H1 (cell line): ENCODE measurements around the gene ASCL5. TPM values are rescaled to one million over a fixed set of nuclear protein-coding genes. Genes with fewer than 3 reads are reported as not detected.

Experiments
- CTCF ChIA-PET: fragments of 300-600 bp; sonication (Branson Sonifier 250); formaldehyde crosslinking; loops from one replicate; lab custom pipeline; 2021; ENCODE audit not compliant: partially characterized antibody; lab: Charles Lee
- POLR2A ChIA-PET: fragments of 300-600 bp; sonication (Branson Sonifier 250); formaldehyde crosslinking; loops from one replicate; lab custom pipeline; 2021; ENCODE audit warnings: inconsistent platforms; ENCODE audit not compliant: partially characterized antibody; lab: Charles Lee
- DNase-seq, 2 experiments: peaks; one replicate each; pipeline versions ENCODE4 v3.0.0 to v3.0.0-alpha.2; 2010 to 2022; ENCODE audit warnings: low spot score in 2 of 2, low read depth in 1 of 2, mixed read lengths in 1 of 2
- FAIRE-seq: peaks from 2 replicates; lab custom pipeline; 2011; peaks lifted over from hg19 to GRCh38; lab: Jason Lieb, UNC
- H2AFZ ChIP-seq: 2 replicates; pipeline ENCODE4 v1.8.1; 2012; ENCODE audit warnings: low read length, inconsistent platforms
- H2AK5ac ChIP-seq: 2 replicates; pipeline ENCODE4 v1.6.1; 2013; ENCODE audit warnings: low read depth, low read length
- H2BK120ac ChIP-seq: replicated peaks from 2 replicates; pipeline ENCODE3; 2013; ENCODE audit warnings: low read depth, low read length, inconsistent platforms
- H2BK12ac ChIP-seq: 2 replicates; pipeline ENCODE4 v1.6.1; 2013; ENCODE audit warnings: low read depth, low read length
- H2BK15ac ChIP-seq: 2 replicates; pipeline ENCODE4 v1.6.1; 2013; ENCODE audit warnings: low read length
- H2BK20ac ChIP-seq: 2 replicates; pipeline ENCODE4 v1.6.1; 2013; ENCODE audit warnings: low read length
- H2BK5ac ChIP-seq: 2 replicates; pipeline ENCODE4 v1.6.1; 2013; ENCODE audit warnings: low read depth, low read length
- H3K14ac ChIP-seq: 2 replicates; pipeline ENCODE4 v1.6.1; 2013; ENCODE audit warnings: inconsistent platforms; ENCODE audit not compliant: insufficient read length
- H3K18ac ChIP-seq: 2 replicates; pipeline ENCODE4 v1.6.1; 2013; ENCODE audit warnings: low read length; ENCODE audit errors: extremely low read depth
- H3K23ac ChIP-seq: 2 replicates; pipeline ENCODE4 v1.6.1; 2013; ENCODE audit warnings: inconsistent platforms; ENCODE audit not compliant: insufficient read length
- H3K23me2 ChIP-seq: 2 replicates; pipeline ENCODE4 v1.6.1; 2013; ENCODE audit warnings: low read depth, low read length
- H3K27ac ChIP-seq: 2 replicates; pipeline ENCODE4 v1.6.1; 2011; ENCODE audit warnings: low read depth, low read length, inconsistent platforms
- H3K27me3 ChIP-seq, 4 experiments: replicated peaks in 1 of 4; 1 replicate in 1 of 4; 2 replicates in 3 of 4; pipeline versions ENCODE4 v1.6.1 to v1.8.1; 2011 to 2013; ENCODE audit warnings: low read length in 3 of 4, mild to moderate bottlenecking in 3 of 4, inconsistent platforms in 2 of 4, mixed read lengths in 2 of 4, moderate library complexity in 1 of 4; ENCODE audit not compliant: control insufficient read depth in 3 of 4, insufficient read depth in 3 of 4; ENCODE audit errors: extremely low read depth in 1 of 4
- H3K36me3 ChIP-seq, 4 experiments: 2 replicates each; pipeline versions ENCODE4 v1.6.1 to v1.8.1; 2011 to 2013; ENCODE audit warnings: mild to moderate bottlenecking in 4 of 4, low read length in 3 of 4, moderate library complexity in 2 of 4, control low read depth in 1 of 4, inconsistent platforms in 1 of 4; ENCODE audit not compliant: insufficient read depth in 4 of 4, control insufficient read depth in 2 of 4
- H3K4ac ChIP-seq: replicated peaks from 2 replicates; pipeline ENCODE3; 2013; ENCODE audit warnings: low read length, low read depth, mixed read lengths, inconsistent platforms; ENCODE audit not compliant: insufficient read length
- H3K4me1 ChIP-seq, 4 experiments: replicated peaks in 1 of 4; 1 replicate in 1 of 4; 2 replicates in 3 of 4; pipeline versions ENCODE4 v1.6.1 to v1.8.1; 2011 to 2013; ENCODE audit warnings: low read length in 3 of 4, inconsistent platforms in 2 of 4, mixed read lengths in 1 of 4; ENCODE audit not compliant: insufficient read depth in 4 of 4, control insufficient read depth in 3 of 4
- H3K4me2 ChIP-seq, 2 experiments: 2 replicates each; pipeline versions ENCODE4 v1.6.1 to v1.8.1; 2011 to 2013; ENCODE audit warnings: low read depth in 2 of 2, low read length in 2 of 2, control low read depth in 1 of 2, inconsistent platforms in 1 of 2, mild to moderate bottlenecking in 1 of 2; ENCODE audit not compliant: insufficient read depth in 1 of 2
- H3K4me3 ChIP-seq, 4 experiments: fragments of 200-600, 300-600 bp in 1 of 4; sonication (generic), shearing (Covaris generic), sonication (Bioruptor Twin) in 1 of 4; 2 replicates each; pipeline versions ENCODE4 v1.5.1 to v1.8.1; 2011 to 2016; ENCODE audit warnings: low read length in 4 of 4, low read depth in 3 of 4, control low read depth in 2 of 4, inconsistent platforms in 2 of 4, mild to moderate bottlenecking in 2 of 4, mixed read lengths in 1 of 4, moderate library complexity in 1 of 4; ENCODE audit not compliant: insufficient read depth in 2 of 4; ENCODE audit errors: extremely low read depth in 1 of 4
- H3K56ac ChIP-seq: replicated peaks from 2 replicates; pipeline ENCODE3; 2013; ENCODE audit warnings: low read depth, mild to moderate bottlenecking, mixed read lengths, low read length, inconsistent platforms; ENCODE audit not compliant: insufficient read length
- H3K79me1 ChIP-seq: 2 replicates; pipeline ENCODE4 v1.6.1; 2013; ENCODE audit warnings: low read depth, low read length, control low read depth
- H3K79me2 ChIP-seq, 2 experiments: 2 replicates each; pipeline versions ENCODE4 v1.6.1 to v1.8.1; 2012 to 2013; ENCODE audit warnings: low read length in 2 of 2, mild to moderate bottlenecking in 2 of 2, inconsistent platforms in 1 of 2; ENCODE audit not compliant: insufficient read depth in 2 of 2, control insufficient read depth in 1 of 2
- H3K9ac ChIP-seq, 4 experiments: replicated peaks in 1 of 4; 1 replicate in 1 of 4; 2 replicates in 3 of 4; pipeline versions ENCODE4 v1.6.1 to v1.8.1; 2011 to 2013; ENCODE audit warnings: low read depth in 3 of 4, low read length in 3 of 4, control low read depth in 2 of 4, mild to moderate bottlenecking in 2 of 4, moderate library complexity in 2 of 4, inconsistent platforms in 1 of 4; ENCODE audit errors: extremely low read depth in 1 of 4
- H3K9me3 ChIP-seq, 2 experiments: 2 replicates each; pipeline versions ENCODE4 v1.6.1 to v1.8.1; 2012 to 2013; ENCODE audit warnings: mild to moderate bottlenecking in 2 of 2, moderate library complexity in 2 of 2, control low read depth in 1 of 2, inconsistent platforms in 1 of 2, low read depth in 1 of 2, low read length in 1 of 2, mixed read lengths in 1 of 2; ENCODE audit not compliant: insufficient read depth in 2 of 2
- H4K20me1 ChIP-seq, 2 experiments: replicated peaks in 1 of 2; 2 replicates each; pipeline versions ENCODE3 to v1.8.1; 2011 to 2013; ENCODE audit warnings: inconsistent platforms in 2 of 2, low read length in 2 of 2, mild to moderate bottlenecking in 1 of 2; ENCODE audit not compliant: insufficient read depth in 2 of 2, control insufficient read depth in 1 of 2
- H4K5ac ChIP-seq: 2 replicates; pipeline ENCODE4 v1.6.1; 2013; ENCODE audit warnings: low read length, low read depth, mixed read lengths, inconsistent platforms; ENCODE audit not compliant: insufficient read length
- H4K8ac ChIP-seq: 2 replicates; pipeline ENCODE4 v1.8.0; 2013; ENCODE audit warnings: mild to moderate bottlenecking, moderate library complexity, low read length, inconsistent platforms; ENCODE audit not compliant: insufficient read depth; ENCODE audit errors: extremely low read depth
- H4K91ac ChIP-seq: replicated peaks from 2 replicates; pipeline ENCODE3; 2013; ENCODE audit warnings: low read length, mixed read lengths, inconsistent platforms; ENCODE audit not compliant: insufficient read length
- TAF7 ChIP-seq: optimal IDR thresholded peaks from 2 replicates; pipeline ENCODE3; 2011; ENCODE audit warnings: low read depth, mild to moderate bottlenecking, inconsistent platforms, low read length, moderate library complexity, borderline replicate concordance
- WGBS, 2 experiments: shearing (Covaris generic) in 1 of 2; methylation state at CpG; one replicate each; pipeline versions ENCODE4 v1.1.6 to v1.1.7; 2013 to 2015; ENCODE audit warnings: low lambda C conversion rate in 2 of 2, mixed read lengths in 2 of 2, inconsistent platforms in 1 of 2, low coverage in 1 of 2, missing lambda C conversion rate in 1 of 2; ENCODE audit not compliant: insufficient replicate concordance in 2 of 2, insufficient coverage in 1 of 2, insufficient read length in 1 of 2; ENCODE audit errors: extremely low coverage in 1 of 2, missing lambda C conversion rate in 1 of 2; 5-methylcytosine and 5-hydroxymethylcytosine counted together
- polyA plus RNA-seq, 7 experiments: library from polyadenylated mRNA; depleted of rRNA in 3 of 7; stranded (reverse) in 5 of 7; unstranded in 2 of 7; fragments of >200 nt in 5 of 7; fragments of 200-250 nt in 2 of 7; gene quantifications; 1 replicate in 5 of 7; 2 replicates in 1 of 7; 4 replicates in 1 of 7; pipeline versions ENCODE4 v1.2.1 to v1.2.3, GENCODE V29; 2011 to 2013; ENCODE audit warnings: missing spikeins in 2 of 7, mixed read lengths in 2 of 7
- total RNA-seq: library from RNA; stranded (reverse); fragmentation: NEBNext Ultra II Directional; extraction: Animal tissue kit (Norgen Biotek cat#: 25700); gene quantifications from 2 replicates; pipeline ENCODE4 v1.2.1, GENCODE V29; 2021

The ASCL5 gene
- total and polyA plus RNA-seq, 2 of the 8 experiments (the other 6 are each of a cell fraction or from before 2014, with no cell fraction given), result 0.29 to 0.41 TPM

GRCh38 chr1:201093561-201093960 is 33.4 kb downstream of the ASCL5 start:
- ChIA-PET CTCF (interaction anchor here (0.7 to 9.1 kb wide), 7 partner anchors 9 to 122 kb away, joined by 3 to 92 read pairs (median 5); no protein-coding TSS in a partner anchor), POLR2A (interaction anchor here (0.7 kb wide), 2 partner anchors 122 to 430 kb away, joined by 3 to 5 read pairs; no protein-coding TSS in a partner anchor)
- Histone ChIP-seq H3K79me2 (no peaks in the 10 kb centered on the region), H3K14ac (no peak overlapping the region), H3K27ac (no peak overlapping the region), H3K4me2 (no peak overlapping the region), H3K9ac (no peak overlapping the region), H3K36me3 (no peaks in the 10 kb centered on the region), H2BK15ac (no peak overlapping the region), H3K18ac (no peak overlapping the region), H4K91ac (no peak overlapping the region), H2BK120ac (no peak overlapping the region), H3K27me3 (no peaks in the 10 kb centered on the region), H2BK12ac (no peak overlapping the region), H2BK20ac (no peak overlapping the region), H3K79me1 (no peaks in the 10 kb centered on the region), H2AK5ac (no peak overlapping the region), H4K5ac (no peak overlapping the region), H4K8ac (no peak overlapping the region; the same call in 1 of the 2 replicates), H3K4me1 (peaks cover 0 to 3% (median 0%) of the 10 kb centered on the region in 4 experiments; a peak in 1 of 7 replicates), H2BK5ac (no peak overlapping the region), H3K23me2 (no peaks in the 10 kb centered on the region), H3K23ac (no peak overlapping the region), H3K4me3 (no peak overlapping the region), H4K20me1 (no peaks in the 10 kb centered on the region), H3K9me3 (no peaks in the 10 kb centered on the region), H3K56ac (no peak overlapping the region), H2AFZ (no peak overlapping the region), H3K4ac (no peak overlapping the region)
- FAIRE-seq (no peak), DNase-seq (no peak)
- WGBS, 2 experiments, result 97% methylated on average over 7 of the region's 7 CpGs; no CpG with 5 or more reads in 1 of the 2 experiments
- no peak for TF ChIP-seq TAF7
